ENCODE measurements around the gene LAMA2.

Gene LAMA2

GRCh38 chr6:129488313-129488712 is 605.4 kb downstream of the LAMA2 start:
- no peak for DNase-seq
- H3K27ac ChIP-seq, result no peak overlapping the region
- no peak for TF ChIP-seq CTCF (IDR thresholded peaks at IDR 0.05; ENCODE audit: low read depth, low read length)
- H3K36me3 ChIP-seq, result no peaks in the 10 kb centered on the region
- H3K4me3 ChIP-seq (ENCODE audit: low read depth, low read length), result no peak overlapping the region
- H3K9me3 ChIP-seq (ENCODE audit: severe bottlenecking), result no peaks in the 10 kb centered on the region
- no peaks in the 10 kb centered on the region for H3K27me3 ChIP-seq (ENCODE audit: insufficient read depth, low read depth, severe bottlenecking)

- TF ChIP-seq CTCF (IDR thresholded peaks at IDR 0.05; ENCODE audit: low read depth, low read length), result no peak
- Histone ChIP-seq H3K9me3 (ENCODE audit: severe bottlenecking) (no peaks in the 10 kb centered on the region), H3K27ac (no peak overlapping the region), H3K27me3 (ENCODE audit: insufficient read depth, low read depth, severe bottlenecking) (no peaks in the 10 kb centered on the region), H3K4me3 (ENCODE audit: low read depth, low read length) (no peak overlapping the region), H3K36me3 (no peaks in the 10 kb centered on the region)
- DNase-seq, result no peak
These were observed 606.4 kb downstream of the LAMA2 start for GRCh38 chr6:129489215-129489765.

GRCh38 chr6:129490521-129491255 is 607.8 kb downstream of the LAMA2 start:
- DNase-seq, result no peak
- TF ChIP-seq CTCF (IDR thresholded peaks at IDR 0.05; ENCODE audit: low read depth, low read length), result no peak
- H3K4me3 ChIP-seq (ENCODE audit: low read depth, low read length), result no peak overlapping the region
- no peaks in the 10 kb centered on the region for H3K36me3 ChIP-seq
- H3K9me3 ChIP-seq (ENCODE audit: severe bottlenecking), result no peaks in the 10 kb centered on the region
- H3K27ac ChIP-seq, result no peak overlapping the region
- H3K27me3 ChIP-seq (ENCODE audit: insufficient read depth, low read depth, severe bottlenecking), result no peaks in the 10 kb centered on the region

- DNase-seq, result no peak
- H3K27ac ChIP-seq, result no peak overlapping the region
- H3K27me3 ChIP-seq (ENCODE audit: insufficient read depth, low read depth, severe bottlenecking), result no peaks in the 10 kb centered on the region
- H3K36me3 ChIP-seq, result no peaks in the 10 kb centered on the region
- no peak overlapping the region for H3K4me3 ChIP-seq (ENCODE audit: low read depth, low read length)
- no peak for TF ChIP-seq CTCF (IDR thresholded peaks at IDR 0.05; ENCODE audit: low read depth, low read length)
- H3K9me3 ChIP-seq (ENCODE audit: severe bottlenecking), result no peaks in the 10 kb centered on the region
These were observed 608.5 kb downstream of the LAMA2 start for GRCh38 chr6:129491436-129491835.

GRCh38 chr6:129492260-129492659 is 609.3 kb downstream of the LAMA2 start:
- H3K4me3 ChIP-seq (ENCODE audit: low read depth, low read length), result no peak overlapping the region

More at GRCh38 chr6:129492260-129492659, 609.3 kb downstream of the LAMA2 start:
- Histone ChIP-seq H3K9me3 (ENCODE audit: severe bottlenecking) (no peaks in the 10 kb centered on the region), H3K27me3 (ENCODE audit: insufficient read depth, low read depth, severe bottlenecking) (no peaks in the 10 kb centered on the region), H3K27ac (no peak overlapping the region), H3K36me3 (no peaks in the 10 kb centered on the region)
- no peak for DNase-seq
- TF ChIP-seq CTCF (IDR thresholded peaks at IDR 0.05; ENCODE audit: low read depth, low read length), result no peak

Measured in WERI-Rb-1 (cell line).